ENCODE results near the gene CCL21. TPM values are rescaled to one million over a fixed set of nuclear protein-coding genes. Genes with fewer than 3 reads are reported as not detected.
A peak's percentile ranks its signal among the peaks of the same experiment; 100 is the strongest.

The CCL21 gene
- total RNA-seq, 6 donors from 2014 or later = 7.3 to 92.0 (median 79.5) TPM

DNA sequence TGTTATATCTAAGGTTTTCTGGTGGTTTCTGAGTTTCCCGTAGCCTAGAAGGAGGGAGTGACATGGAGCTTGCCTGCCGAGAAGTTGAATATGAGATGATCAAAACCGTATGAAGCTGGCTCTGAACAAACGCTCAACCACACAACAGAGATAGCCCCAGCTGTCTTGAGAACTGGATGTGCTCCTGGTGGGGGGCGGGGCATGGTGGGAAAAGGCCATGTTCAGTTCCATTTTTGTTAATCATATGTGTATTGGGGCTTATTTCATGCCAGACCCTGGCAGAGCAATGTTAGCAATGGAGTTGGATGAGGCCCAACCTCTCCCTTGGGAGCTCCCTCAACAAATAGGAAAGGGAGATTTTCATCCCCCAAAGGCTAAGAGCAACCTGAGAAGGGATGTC lies 23.7 kb downstream of the CCL21 start:
- ATAC-seq (ENCODE audit: low FRiP score in 2 of 2) (peak in 1 of 2 donors; percentile 16), DNase-seq (no peak)
- no peak overlapping the region for H3K4me3 ChIP-seq
- peaks cover 0 to 12% (median 3%) of the 10 kb centered on the region in 4 donors for H3K4me1 ChIP-seq
- H3K9me3 ChIP-seq = no peaks in the 10 kb centered on the region
- H3K27ac ChIP-seq = no peak overlapping the region
- 86 to 90% methylated on average over 5 of the region's 5 CpGs for WGBS, 2 donors
- TF ChIP-seq POLR2AphosphoS5 (IDR thresholded peaks at IDR 0.05) (no peak), POLR2A (IDR thresholded peaks at IDR 0.05) (no peak), EP300 (IDR thresholded peaks at IDR 0.05) (no peak)
- no peaks in the 10 kb centered on the region for H3K27me3 ChIP-seq
- H3K36me3 ChIP-seq = no peaks in the 10 kb centered on the region

DNA sequence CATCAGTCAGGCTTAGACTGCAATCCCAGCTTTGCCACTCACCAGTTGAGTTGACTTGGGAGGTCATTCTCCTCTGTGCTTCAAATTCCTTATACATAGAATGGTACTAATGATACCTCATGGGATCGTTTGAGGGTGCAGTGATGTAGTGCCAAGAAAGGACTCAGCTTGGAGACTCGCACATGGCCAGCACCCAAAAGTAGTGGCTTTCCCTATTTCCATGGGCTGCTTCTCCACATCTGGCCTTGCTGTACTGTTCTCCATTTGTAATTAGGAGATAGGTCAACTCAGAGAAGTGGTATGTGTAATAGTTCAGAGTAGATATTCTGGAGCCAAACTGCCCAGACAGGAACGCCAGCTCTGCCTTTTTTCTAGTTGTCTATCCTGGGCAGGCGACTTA lies 24.3 kb downstream of the CCL21 start:
- TF ChIP-seq, protein P1, sequence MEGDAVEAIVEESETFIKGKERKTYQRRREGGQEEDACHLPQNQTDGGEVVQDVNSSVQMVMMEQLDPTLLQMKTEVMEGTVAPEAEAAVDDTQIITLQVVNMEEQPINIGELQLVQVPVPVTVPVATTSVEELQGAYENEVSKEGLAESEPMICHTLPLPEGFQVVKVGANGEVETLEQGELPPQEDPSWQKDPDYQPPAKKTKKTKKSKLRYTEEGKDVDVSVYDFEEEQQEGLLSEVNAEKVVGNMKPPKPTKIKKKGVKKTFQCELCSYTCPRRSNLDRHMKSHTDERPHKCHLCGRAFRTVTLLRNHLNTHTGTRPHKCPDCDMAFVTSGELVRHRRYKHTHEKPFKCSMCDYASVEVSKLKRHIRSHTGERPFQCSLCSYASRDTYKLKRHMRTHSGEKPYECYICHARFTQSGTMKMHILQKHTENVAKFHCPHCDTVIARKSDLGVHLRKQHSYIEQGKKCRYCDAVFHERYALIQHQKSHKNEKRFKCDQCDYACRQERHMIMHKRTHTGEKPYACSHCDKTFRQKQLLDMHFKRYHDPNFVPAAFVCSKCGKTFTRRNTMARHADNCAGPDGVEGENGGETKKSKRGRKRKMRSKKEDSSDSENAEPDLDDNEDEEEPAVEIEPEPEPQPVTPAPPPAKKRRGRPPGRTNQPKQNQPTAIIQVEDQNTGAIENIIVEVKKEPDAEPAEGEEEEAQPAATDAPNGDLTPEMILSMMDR (IDR thresholded peaks at IDR 0.05) = no peak
- no peak for TF ChIP-seq POLR2A (IDR thresholded peaks at IDR 0.05)
- no peak for TF ChIP-seq POLR2AphosphoS5 (IDR thresholded peaks at IDR 0.05)
- no peaks in the 10 kb centered on the region for H3K9me3 ChIP-seq
- H3K27me3 ChIP-seq = no peaks in the 10 kb centered on the region
- H3K4me3 ChIP-seq = no peak overlapping the region
- 84 to 89% methylated on average over 4 of the region's 4 CpGs for WGBS, 2 donors
- DNase-seq = no peak
- peaks cover 0 to 4% (median 0%) of the 10 kb centered on the region in 4 donors for H3K36me3 ChIP-seq
- peaks cover 0 to 6% (median under 1%) of the 10 kb centered on the region in 4 donors for H3K4me1 ChIP-seq
- H3K27ac ChIP-seq = no peak overlapping the region
- no peak for ATAC-seq (ENCODE audit: low FRiP score in 2 of 2)

DNA sequence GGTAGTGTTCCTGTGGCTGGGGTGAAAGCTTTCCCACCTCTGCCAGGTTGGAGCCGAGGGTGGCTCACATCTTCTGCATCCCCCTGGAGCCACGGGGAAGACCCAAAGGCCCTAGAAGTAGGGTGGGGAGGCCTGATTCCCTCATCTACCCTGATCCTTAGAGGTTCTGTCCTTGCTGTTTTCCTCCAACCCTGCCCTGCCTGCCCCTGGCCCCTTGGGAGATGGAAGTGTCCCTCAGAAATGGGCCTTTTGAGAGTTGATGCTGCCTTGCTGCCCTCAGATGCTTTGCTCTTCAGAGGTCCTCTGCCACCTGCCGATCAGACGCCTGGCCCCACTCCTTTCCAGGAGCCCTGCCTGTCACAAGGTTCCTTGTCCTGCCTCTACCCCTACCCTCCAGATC lies 25.1 kb downstream of the CCL21 start:
- Histone ChIP-seq H3K36me3 (peaks cover 0 to 4% (median 0%) of the 10 kb centered on the region in 4 donors), H3K27me3 (no peaks in the 10 kb centered on the region), H3K9me3 (no peaks in the 10 kb centered on the region), H3K4me3 (no peak overlapping the region), H3K27ac (no peak overlapping the region), H3K4me1 (peaks cover 0 to 5% (median 0%) of the 10 kb centered on the region in 4 donors)
- WGBS, 2 donors = 90% methylated on average over 4 of the region's 4 CpGs
- ATAC-seq (ENCODE audit: low FRiP score in 2 of 2) = no peak
- DNase-seq = no peak
- TF ChIP-seq EP300 (IDR thresholded peaks at IDR 0.05) (no peak), POLR2A (IDR thresholded peaks at IDR 0.05) (no peak), POLR2AphosphoS5 (IDR thresholded peaks at IDR 0.05) (no peak)
- TF ChIP-seq, protein P1 (IDR thresholded peaks at IDR 0.05) = no peak

DNA sequence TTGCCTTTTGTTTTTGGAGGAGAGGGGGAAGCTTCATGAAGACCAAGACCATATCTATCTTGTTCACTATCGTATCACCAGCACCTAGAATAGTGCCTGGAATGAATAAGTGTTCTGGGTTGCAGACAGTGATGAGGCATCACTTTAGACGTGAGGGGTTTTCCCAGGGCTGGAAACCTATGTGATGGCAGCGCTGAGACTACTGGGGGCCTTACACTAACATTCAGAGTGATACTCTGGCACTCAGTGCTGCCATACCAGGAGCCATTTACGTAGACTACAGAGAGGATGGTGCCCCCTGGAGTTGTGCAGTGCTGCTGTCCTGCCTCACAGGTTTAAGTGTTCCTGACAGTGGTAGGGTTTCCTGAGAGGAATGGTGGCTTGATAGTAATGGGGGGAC lies 25.8 kb downstream of the CCL21 start:
- peaks cover 0 to 5% (median 0%) of the 10 kb centered on the region in 4 donors for H3K4me1 ChIP-seq
- H3K27me3 ChIP-seq = no peaks in the 10 kb centered on the region
- H3K9me3 ChIP-seq = no peaks in the 10 kb centered on the region
- no peak overlapping the region for H3K27ac ChIP-seq
- ATAC-seq (ENCODE audit: low FRiP score in 2 of 2) = no peak
- WGBS, 2 donors = 86 to 90% methylated on average over 4 of the region's 4 CpGs
- DNase-seq = no peak
- H3K36me3 ChIP-seq = peaks cover 0 to 4% (median 0%) of the 10 kb centered on the region in 4 donors
- no peak for TF ChIP-seq EP300 (IDR thresholded peaks at IDR 0.05)
- no peak for TF ChIP-seq POLR2A (IDR thresholded peaks at IDR 0.05)
- no peak for TF ChIP-seq POLR2AphosphoS5 (IDR thresholded peaks at IDR 0.05)
- TF ChIP-seq, protein P1 (IDR thresholded peaks at IDR 0.05) = no peak
- H3K4me3 ChIP-seq = no peak overlapping the region

DNA sequence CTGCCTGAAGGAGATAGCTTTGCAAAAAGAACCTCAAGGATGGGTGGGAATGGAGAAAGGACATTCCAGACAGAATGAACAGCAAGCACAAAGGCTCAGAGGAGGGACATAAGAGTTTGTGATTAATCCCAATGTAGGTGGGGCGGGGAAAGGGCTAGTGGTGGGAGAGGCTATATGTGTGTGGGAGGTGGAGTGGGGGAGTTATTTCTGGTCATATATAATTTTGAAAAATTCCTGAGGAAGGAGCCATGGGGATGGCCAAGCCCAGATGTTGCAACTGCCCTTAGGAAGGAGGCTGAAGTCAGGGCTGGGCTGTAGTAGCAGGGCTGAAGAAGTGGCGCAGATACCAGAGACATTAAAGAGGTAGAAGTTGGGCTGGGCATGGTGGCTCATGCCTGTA lies 34.1 kb downstream of the CCL21 start:
- no peak for ATAC-seq (ENCODE audit: low FRiP score in 2 of 2)
- Histone ChIP-seq H3K4me3 (no peak overlapping the region), H3K27ac (no peak overlapping the region), H3K27me3 (no peaks in the 10 kb centered on the region), H3K4me1 (no peaks in the 10 kb centered on the region), H3K36me3 (peaks cover 0 to 1% (median 0%) of the 10 kb centered on the region in 4 donors), H3K9me3 (no peaks in the 10 kb centered on the region)
- TF ChIP-seq, protein P1 (IDR thresholded peaks at IDR 0.05) = no peak
- TF ChIP-seq POLR2A (IDR thresholded peaks at IDR 0.05) (no peak), POLR2AphosphoS5 (IDR thresholded peaks at IDR 0.05) (no peak), EP300 (IDR thresholded peaks at IDR 0.05) (no peak)
- DNase-seq = no peak
- 94 to 98% methylated on average over 2 of the region's 2 CpGs for WGBS, 2 donors

Measured in upper lobe of left lung (tissue), 6 donors.